NCI-H510A (cell line): ENCODE measurements around the gene OTOS.

Source experiments
- DNase-seq: peaks from one replicate; lab custom pipeline; 2025; lab: John Stamatoyannopoulos, UW

The OTOS gene

DNA sequence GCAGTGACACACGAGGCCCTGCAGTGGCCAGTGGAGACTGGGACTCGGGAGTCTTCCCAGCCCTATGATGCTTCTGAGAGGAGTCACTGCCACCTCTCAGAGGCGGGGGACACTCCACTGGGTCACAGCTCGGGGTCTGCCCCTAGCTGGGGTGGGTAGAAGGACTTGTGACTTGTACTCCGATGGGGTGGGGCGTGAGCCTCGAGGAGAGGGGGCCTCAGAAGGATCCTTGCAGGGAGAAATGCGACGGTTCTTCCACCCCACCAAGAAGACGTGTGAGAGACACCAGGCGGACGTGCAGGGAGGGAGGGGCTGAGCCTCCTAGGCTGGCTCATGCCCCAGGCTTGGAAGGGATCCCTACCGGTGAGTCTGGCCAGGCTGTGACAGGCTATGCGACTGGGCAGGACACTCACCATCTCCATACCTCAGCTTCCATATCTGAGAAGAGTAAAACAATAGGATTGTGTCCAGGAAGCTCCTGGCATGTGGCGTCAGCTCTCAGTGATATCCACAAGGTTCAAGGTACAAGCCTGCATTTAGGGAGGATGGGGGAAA, 11.1 kb upstream of the OTOS start:
- no peak for DNase-seq

DNA sequence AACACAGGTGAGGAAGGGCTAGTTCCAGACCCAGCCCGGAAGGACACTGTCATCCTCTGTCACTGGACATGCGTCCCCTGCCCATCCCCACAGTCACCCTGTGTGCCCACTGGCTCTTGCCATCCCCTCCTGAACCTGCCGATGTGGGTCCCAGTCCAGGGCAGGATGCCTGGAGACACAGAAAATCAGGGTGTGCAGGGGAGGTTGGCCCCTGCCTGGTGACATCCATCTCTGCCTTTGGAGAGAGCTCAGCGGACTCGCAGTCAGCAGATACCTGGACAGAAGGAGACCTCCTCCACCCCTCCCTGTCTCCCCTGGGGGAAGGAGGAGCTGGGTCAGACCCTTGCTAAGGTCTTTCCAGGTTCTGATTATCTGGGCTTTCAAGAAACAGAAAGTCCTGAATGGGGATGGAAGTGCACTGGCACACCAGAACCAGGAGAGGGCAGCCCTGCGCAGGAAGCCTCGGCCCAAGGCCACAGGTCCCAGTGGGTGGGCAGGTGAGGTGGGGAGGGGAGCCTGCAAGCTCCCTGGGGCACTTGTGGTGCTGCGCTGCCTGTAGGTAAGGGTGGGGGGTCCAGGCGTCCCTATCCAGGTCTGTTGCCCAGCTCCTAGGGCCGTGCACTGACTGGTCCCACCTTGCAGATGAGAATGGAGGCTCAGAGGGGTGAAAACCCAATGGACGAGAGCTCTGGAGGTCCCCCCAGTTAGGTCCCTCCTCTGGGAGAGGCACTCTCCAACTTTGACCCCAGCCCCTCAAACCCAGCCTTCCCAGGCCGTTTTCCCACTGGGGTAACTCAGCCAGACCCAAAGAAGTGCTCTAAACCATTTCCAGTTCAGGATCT, 9.7 kb upstream of the OTOS start:
- DNase-seq = no peak

DNA sequence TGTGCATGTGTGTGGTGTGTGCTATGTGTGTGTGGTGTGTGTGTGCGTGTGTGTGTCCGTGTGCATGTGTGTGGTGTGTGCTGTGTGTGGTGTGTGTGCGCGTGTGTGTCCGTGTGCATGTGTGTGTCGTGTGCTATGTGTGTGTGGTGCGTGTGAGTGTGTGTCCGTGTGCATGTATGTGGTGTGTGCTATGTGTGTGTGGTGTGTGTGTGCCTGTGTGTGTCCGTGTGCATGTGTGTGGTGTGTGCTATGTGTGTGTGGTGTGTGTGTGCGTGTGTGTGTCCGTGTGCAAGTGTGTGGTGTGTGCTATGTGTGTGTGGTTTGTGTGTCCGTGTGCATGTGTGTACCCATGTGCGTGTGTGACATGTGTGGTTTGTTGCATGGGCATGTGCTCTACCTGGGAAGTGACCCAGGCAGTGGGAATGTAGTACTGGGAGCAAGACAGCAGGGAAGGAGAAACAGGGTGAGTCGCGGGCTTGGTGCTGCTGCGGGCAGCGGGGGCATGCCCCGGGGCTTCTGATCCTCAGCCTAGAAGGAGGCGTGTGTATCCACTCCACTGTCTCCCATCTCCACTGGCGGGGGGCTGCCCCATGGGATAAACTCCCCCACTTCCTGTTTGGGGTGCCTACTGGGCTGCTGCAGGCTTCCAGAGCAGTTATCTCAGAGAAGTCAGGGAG, 7.6 kb upstream of the OTOS start:
- no peak for DNase-seq

DNA sequence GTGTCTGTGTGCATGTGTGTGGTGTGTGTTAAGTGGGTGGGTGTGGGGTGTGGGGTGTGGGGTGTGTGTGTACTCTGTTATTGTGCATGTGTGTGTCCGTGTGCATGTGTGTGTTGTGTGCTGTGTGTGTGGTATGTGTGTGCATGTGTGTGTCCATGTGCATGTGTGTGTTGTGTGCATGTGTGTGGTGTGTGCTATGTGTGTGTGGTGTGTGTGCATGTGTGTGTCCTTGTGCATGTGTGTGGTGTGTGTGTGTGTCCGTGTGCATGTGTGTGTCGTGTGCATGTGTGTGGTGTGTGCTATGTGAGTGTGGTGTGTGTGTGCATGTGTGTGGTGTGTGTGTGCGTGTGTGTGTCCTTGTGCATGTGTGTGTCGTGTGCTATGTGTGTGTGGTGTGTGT, 6.9 kb upstream of the OTOS start:
- no peak for DNase-seq

DNA sequence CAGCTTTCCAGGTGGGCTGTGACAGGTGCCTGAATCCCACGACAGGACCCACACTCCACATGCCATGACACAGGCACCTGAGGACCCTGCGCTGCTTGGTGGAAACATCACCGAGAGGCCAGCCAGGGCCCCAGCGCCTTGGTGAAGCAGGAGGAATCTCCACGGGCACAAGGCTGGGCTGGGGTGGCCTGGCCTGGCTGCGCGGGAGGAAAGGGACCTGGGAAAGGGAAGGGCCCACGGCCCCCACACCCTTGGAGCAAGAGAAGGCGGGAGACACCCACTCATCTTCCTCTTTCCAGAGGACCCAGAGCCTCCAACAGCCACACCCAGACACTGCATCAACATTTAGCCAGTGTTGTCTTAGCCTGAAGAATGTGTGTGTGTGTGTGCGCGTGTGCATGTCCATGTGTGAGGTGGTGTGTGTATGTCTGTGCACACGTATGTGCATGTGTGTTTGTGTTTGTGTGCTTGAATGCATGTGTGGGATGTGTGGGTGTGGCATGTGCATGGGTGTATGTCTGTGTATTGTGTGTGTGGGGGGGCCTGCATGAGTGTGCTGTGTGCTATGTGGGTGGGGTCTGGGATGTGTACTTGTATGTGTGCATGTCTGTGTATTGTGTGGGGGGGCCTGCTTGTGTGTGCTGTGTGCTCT, 6.3 kb upstream of the OTOS start:
- DNase-seq = no peak

DNA sequence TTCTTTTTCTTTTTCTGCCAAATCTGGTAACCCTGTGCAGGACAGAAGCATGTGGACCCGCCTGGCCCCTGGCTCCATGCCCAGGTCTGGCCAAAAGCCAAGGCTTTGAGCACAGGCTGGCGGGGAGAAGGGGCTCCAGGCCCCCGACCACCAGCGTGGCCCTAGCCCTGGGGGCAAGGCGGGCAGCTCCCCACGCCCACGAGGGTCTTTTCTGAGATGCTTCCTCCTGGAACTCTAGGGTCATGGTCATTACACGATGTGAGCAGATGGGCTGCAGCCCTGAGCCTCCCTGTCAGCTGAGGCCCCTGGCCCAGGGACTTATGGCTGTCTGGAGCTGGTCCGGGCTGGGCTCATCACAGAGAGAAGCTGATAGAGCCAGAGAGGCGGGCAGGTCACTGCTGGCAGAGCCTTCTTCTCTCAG, 5.7 kb upstream of the OTOS start:
- DNase-seq = no peak

DNA sequence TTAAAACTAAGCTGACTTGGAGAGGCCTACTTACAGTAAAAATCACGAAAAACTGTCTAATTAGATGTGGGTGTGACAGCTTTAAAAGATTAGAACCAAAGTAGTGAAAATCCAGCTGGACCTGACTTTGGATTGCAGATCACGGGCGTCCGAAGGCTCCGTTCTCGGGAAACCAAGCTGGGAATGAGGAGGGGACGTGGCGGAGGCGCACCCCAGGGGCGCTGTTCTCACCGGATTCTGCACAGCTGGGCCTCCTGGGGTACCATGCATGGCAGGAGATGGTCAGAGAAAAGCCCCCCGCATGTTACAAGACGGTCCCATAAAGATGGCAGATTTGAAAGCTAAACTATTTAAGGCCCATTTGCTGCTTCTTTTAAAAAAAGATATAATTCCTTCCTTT, 5.0 kb upstream of the OTOS start:
- DNase-seq = no peak

DNA sequence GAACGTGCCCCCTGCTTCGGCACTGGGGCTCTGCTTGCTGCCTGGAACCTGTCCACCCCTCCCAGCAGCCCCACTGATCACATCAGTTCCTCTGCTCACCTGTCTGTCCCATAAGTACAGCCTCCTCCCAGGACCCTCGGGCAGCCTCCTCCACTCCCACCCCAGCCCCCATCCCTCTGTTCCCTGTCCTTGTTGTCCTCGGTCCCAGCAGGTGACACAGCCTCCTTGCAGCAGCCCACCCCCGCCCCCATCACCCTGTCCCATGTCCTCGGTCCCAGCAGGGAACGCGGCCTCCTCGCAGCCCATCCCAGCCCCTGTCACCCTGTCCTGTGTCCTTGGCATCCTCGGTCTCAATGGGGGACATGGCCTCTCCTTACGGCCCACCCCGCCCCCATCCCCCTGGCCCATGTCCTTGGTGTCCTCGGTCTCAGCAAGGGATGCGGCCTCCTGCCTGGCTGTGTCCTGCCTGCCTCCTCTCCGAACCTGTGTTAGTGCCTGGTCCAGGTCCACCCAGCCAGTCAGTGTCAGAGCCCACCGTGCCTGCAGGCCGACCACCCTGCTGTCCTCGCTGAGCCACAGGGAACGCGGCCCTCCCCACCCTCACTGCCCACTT, 4.3 kb upstream of the OTOS start:
- no peak for DNase-seq

DNA sequence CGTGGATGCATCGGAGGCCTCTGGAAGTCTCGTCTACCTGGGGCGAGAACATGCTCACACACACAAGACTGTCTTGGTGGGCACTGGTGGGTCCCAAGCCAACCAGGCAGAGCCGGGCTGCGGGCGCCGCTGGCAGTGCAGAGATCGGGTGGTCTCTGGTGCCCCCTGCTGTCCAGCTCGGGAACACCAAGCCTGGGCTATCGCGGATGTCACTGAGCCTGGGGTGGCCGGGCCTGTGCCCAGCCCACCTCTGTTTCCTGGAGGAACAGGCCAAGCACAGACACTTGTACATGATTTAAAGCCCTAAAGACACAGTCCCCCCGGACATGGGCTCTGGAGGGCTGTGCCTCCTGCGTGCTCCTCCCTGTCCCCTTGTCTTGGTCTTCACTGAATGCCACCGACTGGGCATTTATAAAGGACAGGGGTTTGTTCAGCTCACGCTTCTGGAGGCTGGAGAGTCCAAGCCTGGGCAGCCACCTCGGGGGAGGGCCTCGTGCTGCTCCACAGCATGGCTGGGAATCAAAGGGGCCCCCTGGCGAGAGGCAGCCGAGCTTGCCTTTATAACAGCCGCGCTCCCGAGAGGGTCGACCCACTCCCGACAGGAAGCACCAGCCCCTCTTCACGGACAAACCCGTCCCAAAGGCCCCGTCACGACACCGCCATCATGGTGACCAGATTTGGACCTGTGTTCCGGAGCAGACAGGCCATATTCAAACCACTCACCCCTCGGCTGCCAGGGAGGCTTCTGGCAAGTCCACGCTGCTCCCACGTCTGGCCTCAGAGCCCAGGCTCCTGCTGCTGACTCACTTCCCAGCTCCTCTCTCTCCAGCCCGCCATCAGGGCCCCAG, 3.6 kb upstream of the OTOS start:
- DNase-seq = no peak

DNA sequence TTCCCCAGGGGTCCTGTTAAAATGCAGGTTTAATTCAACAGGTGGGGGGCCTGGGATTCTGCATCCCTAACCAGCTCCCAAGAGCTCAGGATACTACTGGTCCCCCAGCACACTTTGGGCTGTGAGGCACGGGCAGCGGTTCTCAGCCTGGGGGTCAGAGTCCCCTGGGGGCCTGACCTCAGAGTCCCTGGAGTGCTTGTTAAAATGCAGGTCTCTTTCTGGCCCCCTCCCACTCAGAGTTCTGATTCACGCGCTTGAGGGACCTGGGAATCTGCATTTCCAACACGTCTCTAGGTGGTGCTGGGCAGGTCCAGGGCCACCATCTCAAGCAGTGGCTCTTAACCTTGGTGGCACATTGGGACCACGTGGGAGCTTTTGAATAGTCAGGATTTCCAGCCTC, 2.8 kb upstream of the OTOS start:
- no peak for DNase-seq

DNA sequence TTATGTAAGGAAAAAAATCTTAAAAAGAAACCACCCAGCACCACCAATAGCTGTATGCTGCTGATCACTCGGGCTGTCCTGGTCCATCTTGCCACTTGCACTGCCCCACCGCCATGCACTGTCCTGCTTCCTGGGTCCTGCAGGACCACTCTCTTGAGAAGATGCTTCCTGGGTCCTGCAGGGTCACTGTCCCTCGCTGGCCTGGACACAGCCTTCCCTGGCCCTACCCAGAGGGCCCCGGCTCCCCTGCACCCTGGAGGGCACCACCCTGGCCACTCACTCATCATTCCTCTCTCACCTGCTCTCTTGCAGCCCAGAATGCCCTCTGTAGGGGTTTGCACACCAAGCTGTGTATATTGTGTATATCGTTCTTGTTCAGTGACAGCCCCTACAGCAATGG, 2.4 kb upstream of the OTOS start:
- no peak for DNase-seq

DNA sequence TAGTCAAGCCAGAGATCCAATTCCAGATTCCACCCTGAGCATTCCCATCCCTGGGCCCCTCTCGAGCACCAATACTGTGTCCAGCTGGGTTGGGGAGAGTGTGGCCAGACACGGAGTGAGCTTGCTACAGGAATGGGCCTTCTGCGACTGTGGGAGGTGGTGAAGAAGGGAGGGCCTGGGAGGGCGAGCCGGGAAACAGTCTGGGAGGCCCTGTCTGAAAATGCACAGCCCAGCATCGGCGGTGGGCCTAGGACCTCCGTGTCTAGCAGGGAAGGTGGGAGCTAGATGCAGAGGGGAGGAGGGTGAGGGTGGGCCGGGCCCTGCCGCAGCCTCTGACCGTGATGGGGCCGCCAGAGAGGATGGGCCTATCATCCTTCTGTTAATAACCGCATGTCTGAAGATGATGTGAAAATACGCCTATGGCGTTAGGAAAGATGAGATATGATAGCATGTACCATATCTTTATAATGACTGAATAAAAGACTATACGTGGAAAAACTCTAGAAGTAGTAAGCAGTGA, 1.9 kb upstream of the OTOS start:
- DNase-seq = no peak

DNA sequence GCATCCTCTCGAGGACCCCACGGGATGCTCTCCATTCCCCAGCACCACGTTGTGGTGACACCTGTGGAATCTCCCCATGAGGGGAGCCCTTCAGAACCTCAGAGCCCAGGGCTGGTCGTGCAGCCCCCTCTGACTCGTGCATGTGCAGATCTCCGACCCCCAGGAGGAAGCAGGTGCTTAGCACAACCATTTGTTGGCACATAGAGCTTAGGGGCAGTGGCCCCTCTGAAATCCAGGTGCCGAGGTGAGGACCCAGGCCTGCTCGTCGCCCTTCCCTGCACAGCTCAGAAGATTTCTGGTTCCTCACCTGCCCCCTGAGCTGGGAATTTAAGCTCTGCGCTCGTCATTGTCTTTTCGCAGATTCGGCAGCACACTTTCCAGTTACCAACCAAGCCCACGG, 1.3 kb upstream of the OTOS start:
- no peak for DNase-seq

DNA sequence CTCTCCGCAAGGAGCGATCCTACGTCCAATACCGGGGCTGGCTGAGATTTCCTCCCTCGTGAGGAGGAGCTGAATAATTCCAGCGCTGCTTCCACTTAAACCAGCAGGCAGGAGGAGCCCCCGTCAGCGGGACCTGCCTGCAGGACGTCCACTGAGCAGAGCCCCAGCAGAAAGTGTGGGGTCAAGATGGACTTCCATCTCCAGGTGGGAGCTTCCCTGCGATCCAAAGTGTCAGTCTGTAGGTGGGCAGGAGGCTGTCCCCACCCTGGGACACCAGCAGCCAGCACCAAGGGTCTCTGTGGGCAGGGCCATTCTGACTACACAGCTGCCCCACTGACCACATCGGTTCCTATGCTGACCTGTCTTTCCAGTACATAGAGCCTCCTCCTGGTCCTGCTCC, 462 bp upstream of the OTOS start:
- no peak for DNase-seq

DNA sequence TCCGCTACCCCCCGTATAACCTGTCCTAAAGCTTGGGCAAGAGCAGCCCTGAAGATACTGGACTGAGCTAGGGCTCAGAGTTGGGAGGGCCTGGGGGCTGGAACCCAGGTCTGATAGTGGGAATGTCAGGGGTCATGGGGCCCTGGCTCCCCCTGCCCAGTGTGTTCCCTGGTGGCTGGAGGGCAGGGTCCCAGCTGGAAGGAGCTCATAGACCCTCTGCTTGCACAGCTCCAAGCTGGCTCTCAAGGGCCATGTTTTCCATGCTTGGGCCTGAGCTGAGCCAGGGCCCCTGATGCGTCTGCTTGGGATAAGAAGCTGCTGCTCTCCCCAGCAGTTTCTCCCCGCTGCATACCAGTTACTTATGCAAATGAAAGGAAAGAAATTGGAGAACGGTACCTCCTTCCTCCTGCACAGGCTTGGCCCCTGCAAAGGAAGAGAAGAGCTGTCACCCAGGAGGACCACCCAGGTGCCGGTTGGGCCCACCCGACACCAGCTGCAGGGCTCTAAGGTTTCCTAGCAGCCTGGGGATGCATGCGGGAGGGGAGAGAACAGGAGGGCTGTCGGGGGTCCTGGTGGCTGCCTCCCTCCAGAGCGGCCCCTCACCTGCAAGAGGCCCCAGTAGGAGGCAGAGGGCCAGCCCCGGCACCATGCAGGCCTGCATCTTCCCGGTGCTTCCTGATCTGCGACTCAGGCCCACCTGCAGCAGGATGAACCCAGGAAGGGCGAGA, 628 bp downstream of the OTOS start:
- no peak for DNase-seq

DNA sequence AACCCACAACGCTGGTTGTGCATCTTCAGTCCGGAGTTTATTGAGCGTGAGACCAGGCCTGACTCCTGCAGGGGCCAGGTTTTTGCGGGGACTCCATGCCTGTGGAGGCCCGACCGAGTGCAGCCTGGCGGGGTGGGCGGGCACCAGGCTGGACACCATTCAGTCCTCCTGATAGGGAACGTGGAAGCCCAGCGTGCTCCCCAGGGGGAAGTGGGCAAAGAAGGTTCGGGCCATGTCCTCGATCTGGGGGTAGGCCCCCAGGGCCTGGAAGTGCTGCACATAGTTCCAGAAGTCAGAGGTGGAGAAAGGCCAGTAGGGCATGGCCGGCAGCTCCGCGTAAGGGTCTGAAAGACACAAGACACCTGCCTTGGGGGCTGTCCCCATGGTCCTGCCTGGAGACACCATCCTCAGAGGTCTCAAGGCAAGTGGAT, 1.4 kb downstream of the OTOS start:
- no peak for DNase-seq

DNA sequence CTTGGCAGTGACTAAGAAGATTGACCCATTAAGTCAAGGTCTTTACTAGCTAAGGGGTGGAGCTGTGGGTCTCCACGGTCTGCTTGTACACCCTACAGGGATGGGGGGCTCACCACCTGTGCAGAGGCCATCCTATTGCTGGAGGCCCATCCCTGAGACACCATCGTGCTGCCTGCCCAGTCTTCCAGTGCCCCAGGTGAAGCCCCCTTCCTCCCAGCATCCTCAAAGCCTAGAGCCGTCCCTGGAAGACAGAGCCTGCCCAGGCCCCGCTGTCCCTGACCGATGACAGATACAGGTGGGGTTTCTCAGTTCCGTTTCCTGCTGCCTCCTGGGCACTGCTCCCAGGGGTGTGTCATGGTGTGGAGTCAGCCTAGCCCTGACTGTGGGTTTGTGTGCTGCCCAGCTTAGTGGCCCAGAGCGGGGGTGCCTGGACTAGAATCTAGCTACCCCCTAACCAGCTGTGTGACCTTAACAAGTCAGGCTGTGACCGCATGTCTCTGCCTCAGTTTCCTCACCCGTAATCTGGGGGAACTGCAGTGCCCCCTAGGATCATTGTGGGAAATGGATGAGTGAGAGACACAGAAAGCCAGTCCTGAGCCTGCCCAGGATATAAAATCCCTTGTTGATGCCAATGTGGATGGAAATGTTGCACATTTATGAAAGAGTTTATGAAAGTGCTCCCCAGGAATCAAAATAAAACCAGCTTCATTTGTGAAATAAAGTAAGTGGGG, 2.0 kb downstream of the OTOS start:
- DNase-seq = no peak

DNA sequence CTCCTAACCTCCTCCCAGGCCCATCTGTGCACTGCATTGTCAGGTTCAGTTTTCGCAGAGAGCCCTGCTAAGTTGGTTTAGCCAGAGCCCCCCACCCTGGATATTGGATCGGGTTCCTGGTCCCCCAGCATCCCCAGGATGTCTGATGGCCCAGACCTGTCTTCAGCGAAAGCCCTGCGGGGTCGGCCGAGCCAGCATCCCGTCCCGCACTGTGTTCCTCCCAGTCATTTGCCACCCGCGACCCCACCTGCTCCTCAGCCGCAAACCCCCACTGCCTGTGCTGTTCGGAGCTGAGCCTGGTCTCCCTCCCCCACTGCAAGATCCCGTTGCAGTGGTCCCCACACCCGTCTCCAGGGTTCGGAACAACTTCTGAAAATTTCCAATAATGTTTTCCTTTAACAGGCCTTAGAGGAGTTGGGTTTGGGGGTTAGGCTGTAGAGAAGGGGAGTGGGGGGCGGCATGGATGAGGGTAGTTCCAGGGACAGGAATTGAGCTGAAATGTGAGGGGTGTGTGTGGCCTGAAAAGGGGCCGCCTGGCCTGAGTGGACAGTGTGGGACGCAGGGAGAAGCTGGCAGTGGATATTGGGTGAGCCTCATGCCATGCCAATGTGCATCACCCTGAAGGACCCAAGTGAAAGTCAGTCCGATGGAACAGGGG, 2.7 kb downstream of the OTOS start:
- DNase-seq = no peak

DNA sequence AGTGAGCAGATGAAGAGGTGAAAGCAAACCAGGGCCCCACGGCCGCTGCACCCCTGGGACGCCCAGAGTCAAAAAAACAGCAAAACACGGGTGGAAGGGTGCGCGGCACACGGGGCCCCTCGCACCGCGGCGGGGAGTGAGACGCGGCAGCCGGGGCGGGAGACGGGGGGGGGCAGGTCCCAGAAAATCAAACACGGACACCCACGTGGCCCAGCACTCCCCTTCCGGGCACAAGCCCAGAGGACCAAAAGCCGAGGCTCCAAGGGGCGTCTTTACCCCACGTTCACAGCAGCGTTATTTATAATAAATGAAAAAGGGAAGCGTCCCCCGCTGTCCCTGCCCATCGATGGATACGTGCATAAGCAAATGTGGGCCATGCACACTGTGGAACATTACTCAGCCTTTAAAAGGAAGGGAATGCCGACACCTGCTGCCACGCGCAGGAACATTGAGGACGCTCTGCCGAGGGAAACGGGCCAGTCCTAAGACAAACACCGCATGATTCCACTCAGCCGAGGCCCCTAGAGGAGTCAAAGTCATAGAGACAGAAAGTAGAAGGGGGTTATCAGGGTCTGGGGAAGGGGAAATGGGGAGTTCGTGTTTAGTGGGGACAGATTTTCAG, 3.7 kb downstream of the OTOS start:
- no peak for DNase-seq
